PC-3 (cell line): ENCODE measurements around the gene CD7.

Source experiments
- EZH2 ChIP-seq: fragments of 300-600 bp; sonication (generic); IDR thresholded peaks from one replicate; pipeline ENCODE4 v1.6.1; 2017; ENCODE audit warnings: antibody characterized with exemption, mild to moderate bottlenecking, low read length; ENCODE audit not compliant: unreplicated experiment
- EZH2phosphoT487 ChIP-seq: fragments of 300-600 bp; sonication (generic); IDR thresholded peaks from 2 replicates; pipeline ENCODE4 v1.6.1; 2018; ENCODE audit warnings: mild to moderate bottlenecking, antibody characterized with exemption, low read length, borderline replicate concordance
- TF ChIP-seq, protein P1 (sequence below): fragments of 300-600 bp; sonication (generic); conservative IDR thresholded peaks from 2 replicates; pipeline ENCODE4 v1.5.1; 2017; ENCODE audit warnings: antibody characterized with exemption, low read depth, mild to moderate bottlenecking, low read length

- TF ChIP-seq, protein P1, sequence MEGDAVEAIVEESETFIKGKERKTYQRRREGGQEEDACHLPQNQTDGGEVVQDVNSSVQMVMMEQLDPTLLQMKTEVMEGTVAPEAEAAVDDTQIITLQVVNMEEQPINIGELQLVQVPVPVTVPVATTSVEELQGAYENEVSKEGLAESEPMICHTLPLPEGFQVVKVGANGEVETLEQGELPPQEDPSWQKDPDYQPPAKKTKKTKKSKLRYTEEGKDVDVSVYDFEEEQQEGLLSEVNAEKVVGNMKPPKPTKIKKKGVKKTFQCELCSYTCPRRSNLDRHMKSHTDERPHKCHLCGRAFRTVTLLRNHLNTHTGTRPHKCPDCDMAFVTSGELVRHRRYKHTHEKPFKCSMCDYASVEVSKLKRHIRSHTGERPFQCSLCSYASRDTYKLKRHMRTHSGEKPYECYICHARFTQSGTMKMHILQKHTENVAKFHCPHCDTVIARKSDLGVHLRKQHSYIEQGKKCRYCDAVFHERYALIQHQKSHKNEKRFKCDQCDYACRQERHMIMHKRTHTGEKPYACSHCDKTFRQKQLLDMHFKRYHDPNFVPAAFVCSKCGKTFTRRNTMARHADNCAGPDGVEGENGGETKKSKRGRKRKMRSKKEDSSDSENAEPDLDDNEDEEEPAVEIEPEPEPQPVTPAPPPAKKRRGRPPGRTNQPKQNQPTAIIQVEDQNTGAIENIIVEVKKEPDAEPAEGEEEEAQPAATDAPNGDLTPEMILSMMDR = no peak
- no peak for TF ChIP-seq EZH2phosphoT487
- TF ChIP-seq EZH2 = no peak
Measured at GRCh38 chr17:82301300-82301915, 16.0 kb downstream of the CD7 start.
